ENCODE measurements around the gene BOC.

The BOC gene

GRCh38 chr3:113212150-113212843 is 940 bp downstream of the BOC start:
- Histone ChIP-seq H3K79me2 (ENCODE audit: insufficient read depth, low read length) (no peaks in the 10 kb centered on the region), H3K9ac (ENCODE audit: low read depth, low read length) (no peak overlapping the region), H3K9me3 (ENCODE audit: insufficient read depth, low read length, severe bottlenecking) (no peaks in the 10 kb centered on the region), H3K4me3 (ENCODE audit: low read depth in 1 of 2, low read length in 2 of 2) (no peak overlapping the region), H3K27ac (ENCODE audit: low read length) (no peak overlapping the region), H3K4me2 (ENCODE audit: insufficient read depth, low read length) (no peak overlapping the region), H3K36me3 (ENCODE audit: insufficient read depth, low read length) (no peaks in the 10 kb centered on the region), H2AFZ (ENCODE audit: low read depth, low read length) (no peak overlapping the region), H3K27me3 (ENCODE audit: insufficient read depth, low read length, poor library complexity) (no peaks in the 10 kb centered on the region), H3K4me1 (ENCODE audit: insufficient read depth, low read length) (no peaks in the 10 kb centered on the region), H4K20me1 (ENCODE audit: insufficient read depth, low read length) (no peaks in the 10 kb centered on the region)
- ATAC-seq (ENCODE audit: insufficient read depth, low read depth) (no peak), DNase-seq (no peak)
- TF ChIP-seq, protein P1, sequence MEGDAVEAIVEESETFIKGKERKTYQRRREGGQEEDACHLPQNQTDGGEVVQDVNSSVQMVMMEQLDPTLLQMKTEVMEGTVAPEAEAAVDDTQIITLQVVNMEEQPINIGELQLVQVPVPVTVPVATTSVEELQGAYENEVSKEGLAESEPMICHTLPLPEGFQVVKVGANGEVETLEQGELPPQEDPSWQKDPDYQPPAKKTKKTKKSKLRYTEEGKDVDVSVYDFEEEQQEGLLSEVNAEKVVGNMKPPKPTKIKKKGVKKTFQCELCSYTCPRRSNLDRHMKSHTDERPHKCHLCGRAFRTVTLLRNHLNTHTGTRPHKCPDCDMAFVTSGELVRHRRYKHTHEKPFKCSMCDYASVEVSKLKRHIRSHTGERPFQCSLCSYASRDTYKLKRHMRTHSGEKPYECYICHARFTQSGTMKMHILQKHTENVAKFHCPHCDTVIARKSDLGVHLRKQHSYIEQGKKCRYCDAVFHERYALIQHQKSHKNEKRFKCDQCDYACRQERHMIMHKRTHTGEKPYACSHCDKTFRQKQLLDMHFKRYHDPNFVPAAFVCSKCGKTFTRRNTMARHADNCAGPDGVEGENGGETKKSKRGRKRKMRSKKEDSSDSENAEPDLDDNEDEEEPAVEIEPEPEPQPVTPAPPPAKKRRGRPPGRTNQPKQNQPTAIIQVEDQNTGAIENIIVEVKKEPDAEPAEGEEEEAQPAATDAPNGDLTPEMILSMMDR (IDR thresholded peaks at IDR 0.05; ENCODE audit: borderline replicate concordance, extremely low read depth, low read length, poor library complexity, severe bottlenecking), result no peak
- TF ChIP-seq EZH2 (IDR thresholded peaks at IDR 0.05; ENCODE audit: borderline replicate concordance, low read depth, low read length, severe bottlenecking), result no peak

DNA sequence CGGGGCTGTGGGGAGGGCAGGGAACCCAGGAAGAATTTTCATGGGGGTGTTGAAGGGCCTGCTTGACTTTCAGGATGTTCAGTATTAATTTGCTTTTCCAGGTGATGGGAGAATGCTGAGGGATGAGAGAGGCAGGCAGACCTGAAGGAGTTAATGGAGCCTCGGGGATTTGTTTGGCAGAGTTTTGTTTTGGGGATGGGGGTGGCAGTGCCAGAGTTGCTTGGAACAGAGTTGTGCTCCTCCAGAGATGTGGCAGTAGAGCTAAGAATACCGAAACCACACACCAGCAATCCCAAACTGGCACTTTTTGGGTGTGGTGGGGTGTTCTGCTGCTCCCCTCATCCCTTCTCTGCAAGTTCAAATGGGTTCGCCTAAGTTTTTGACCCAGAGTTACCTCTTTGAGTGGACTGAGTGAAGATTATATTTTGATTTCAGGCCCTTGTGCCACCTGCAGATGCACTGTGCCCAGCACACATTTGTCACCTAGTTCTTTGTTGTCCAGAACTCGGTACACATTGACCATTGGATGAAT is 1.6 kb downstream of the BOC start:
- H3K27me3 ChIP-seq (ENCODE audit: insufficient read depth, low read length, poor library complexity), result no peaks in the 10 kb centered on the region
- no peak overlapping the region for H2AFZ ChIP-seq (ENCODE audit: low read depth, low read length)
- no peaks in the 10 kb centered on the region for H3K79me2 ChIP-seq (ENCODE audit: insufficient read depth, low read length)
- no peak overlapping the region for H3K27ac ChIP-seq (ENCODE audit: low read length)
- H3K9me3 ChIP-seq (ENCODE audit: insufficient read depth, low read length, severe bottlenecking), result no peaks in the 10 kb centered on the region
- H3K4me1 ChIP-seq (ENCODE audit: insufficient read depth, low read length), result no peaks in the 10 kb centered on the region
- DNase-seq (no peak), ATAC-seq (ENCODE audit: insufficient read depth, low read depth) (no peak)
- no peak for TF ChIP-seq EZH2 (IDR thresholded peaks at IDR 0.05; ENCODE audit: borderline replicate concordance, low read depth, low read length, severe bottlenecking)
- TF ChIP-seq, protein P1 (IDR thresholded peaks at IDR 0.05; ENCODE audit: borderline replicate concordance, extremely low read depth, low read length, poor library complexity, severe bottlenecking), result no peak
- no peak overlapping the region for H3K4me3 ChIP-seq (ENCODE audit: low read depth in 1 of 2, low read length in 2 of 2)
- no peak overlapping the region for H3K9ac ChIP-seq (ENCODE audit: low read depth, low read length)
- H3K36me3 ChIP-seq (ENCODE audit: insufficient read depth, low read length), result no peaks in the 10 kb centered on the region
- H3K4me2 ChIP-seq (ENCODE audit: insufficient read depth, low read length), result no peak overlapping the region
- H4K20me1 ChIP-seq (ENCODE audit: insufficient read depth, low read length), result no peaks in the 10 kb centered on the region

- TF ChIP-seq, protein P1 (IDR thresholded peaks at IDR 0.05; ENCODE audit: borderline replicate concordance, extremely low read depth, low read length, poor library complexity, severe bottlenecking), result no peak
- no peak for TF ChIP-seq EZH2 (IDR thresholded peaks at IDR 0.05; ENCODE audit: borderline replicate concordance, low read depth, low read length, severe bottlenecking)
- Histone ChIP-seq H3K9me3 (ENCODE audit: insufficient read depth, low read length, severe bottlenecking) (no peaks in the 10 kb centered on the region), H4K20me1 (ENCODE audit: insufficient read depth, low read length) (no peaks in the 10 kb centered on the region), H3K27ac (ENCODE audit: low read length) (no peak overlapping the region), H3K27me3 (ENCODE audit: insufficient read depth, low read length, poor library complexity) (no peaks in the 10 kb centered on the region), H2AFZ (ENCODE audit: low read depth, low read length) (no peak overlapping the region), H3K36me3 (ENCODE audit: insufficient read depth, low read length) (no peaks in the 10 kb centered on the region), H3K4me3 (ENCODE audit: low read depth in 1 of 2, low read length in 2 of 2) (no peak overlapping the region), H3K4me2 (ENCODE audit: insufficient read depth, low read length) (no peak overlapping the region), H3K4me1 (ENCODE audit: insufficient read depth, low read length) (no peaks in the 10 kb centered on the region), H3K79me2 (ENCODE audit: insufficient read depth, low read length) (no peaks in the 10 kb centered on the region), H3K9ac (ENCODE audit: low read depth, low read length) (no peak overlapping the region)
- DNase-seq (no peak), ATAC-seq (ENCODE audit: insufficient read depth, low read depth) (no peak)
These were observed 2.7 kb downstream of the BOC start for GRCh38 chr3:113213896-113214587.
